DMS114 treated with DMSO at 0.1 percent for 48 hours (cell line): ENCODE measurements around the gene PRKCZ.

Experiments
- DNase-seq: peaks from one replicate; lab custom pipeline; 2025; ENCODE audit not compliant: unreplicated experiment; lab: John Stamatoyannopoulos, UW

PRKCZ gene

DNA sequence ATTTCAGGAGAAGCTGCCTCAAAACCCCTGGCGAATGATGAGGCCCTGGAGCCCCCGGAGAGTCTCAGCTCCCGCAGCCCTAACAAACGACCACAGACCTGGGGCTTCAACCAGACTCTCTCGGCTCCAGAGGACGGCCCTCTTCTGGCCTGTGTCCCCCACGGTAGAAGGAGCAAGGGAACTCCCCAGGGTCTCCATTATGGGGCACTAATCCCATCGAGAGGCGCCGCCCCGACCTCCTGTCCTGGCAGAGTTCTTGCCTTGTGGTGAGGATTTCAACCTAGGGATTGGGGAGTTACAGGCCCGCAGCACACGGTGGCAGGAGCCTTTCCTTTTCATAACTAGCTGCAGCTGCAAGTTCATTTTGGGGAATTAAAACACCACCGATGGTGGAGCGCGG is 138.1 kb downstream of the PRKCZ start:
- DNase-seq, result no peak

DNA sequence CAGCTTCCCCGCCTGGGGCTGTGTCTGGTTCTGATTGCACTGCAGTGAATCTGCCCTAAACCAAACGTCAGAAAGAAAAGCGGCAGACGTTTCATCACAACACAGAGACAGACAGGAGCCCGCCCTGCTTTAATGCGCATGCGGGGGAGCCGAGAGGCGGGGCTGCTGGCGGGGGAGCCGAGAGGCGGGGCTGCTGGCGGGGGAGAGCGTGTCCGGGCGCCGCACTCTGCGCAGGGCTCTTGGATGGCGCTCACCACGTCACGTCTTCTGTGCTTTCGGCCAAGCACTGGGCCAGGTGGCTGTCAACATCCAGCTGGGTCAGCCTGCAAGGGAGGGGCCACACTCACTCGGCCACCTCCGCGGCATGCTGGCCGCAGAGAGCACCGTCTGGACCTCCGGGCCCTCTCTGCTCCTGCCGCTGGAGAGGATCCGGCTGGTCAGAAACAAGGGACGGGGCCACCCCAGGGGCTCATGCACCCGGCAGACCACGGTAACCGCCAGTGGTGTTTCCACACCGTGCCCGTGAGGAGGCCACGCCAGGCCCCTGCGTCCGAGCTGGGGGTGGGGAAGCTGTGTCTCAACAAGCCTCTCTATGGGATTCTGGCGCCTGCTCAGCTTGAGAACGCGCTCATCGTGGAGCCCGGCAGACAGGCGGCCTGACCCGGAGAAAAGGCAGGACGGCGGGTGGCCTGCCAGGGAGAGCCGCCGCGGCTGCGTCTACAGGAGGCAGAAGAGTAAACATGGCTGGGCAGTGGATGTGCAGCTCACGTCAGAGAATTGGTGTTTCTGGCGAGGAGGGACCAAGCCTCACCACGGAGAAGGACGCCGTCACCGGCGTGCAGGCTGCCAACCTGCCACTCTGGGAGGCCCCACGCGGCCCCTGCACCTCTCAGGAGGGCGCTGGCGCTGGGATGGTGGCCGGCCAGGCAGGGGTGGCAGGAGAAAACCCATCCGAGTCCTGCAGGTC is 139.5 kb downstream of the PRKCZ start:
- peak; percentile 32 for DNase-seq

DNA sequence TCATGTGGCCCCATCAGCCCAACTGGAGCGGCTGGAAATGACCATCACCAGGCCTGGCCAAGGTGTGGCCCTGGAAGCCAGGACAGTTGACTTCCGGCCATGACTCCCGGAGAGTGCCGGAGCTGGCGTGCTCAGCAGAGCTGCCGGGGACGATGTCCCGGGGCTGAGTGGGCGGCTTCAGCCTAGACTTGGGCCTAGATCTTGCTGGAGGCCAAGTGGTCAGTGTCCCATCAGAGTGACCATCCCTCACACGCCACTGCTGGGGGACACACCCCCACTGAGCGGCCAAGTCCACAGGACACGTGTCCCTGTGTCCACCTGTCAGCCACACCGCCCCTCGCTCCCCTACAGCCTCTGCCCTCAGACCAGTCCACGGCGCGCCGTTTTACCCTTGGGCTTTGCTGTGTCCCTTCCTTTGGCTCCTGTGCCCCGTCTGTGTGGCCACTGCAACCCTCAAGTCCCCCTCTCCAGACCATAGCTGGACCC is 140.3 kb downstream of the PRKCZ start:
- DNase-seq, result no peak

DNA sequence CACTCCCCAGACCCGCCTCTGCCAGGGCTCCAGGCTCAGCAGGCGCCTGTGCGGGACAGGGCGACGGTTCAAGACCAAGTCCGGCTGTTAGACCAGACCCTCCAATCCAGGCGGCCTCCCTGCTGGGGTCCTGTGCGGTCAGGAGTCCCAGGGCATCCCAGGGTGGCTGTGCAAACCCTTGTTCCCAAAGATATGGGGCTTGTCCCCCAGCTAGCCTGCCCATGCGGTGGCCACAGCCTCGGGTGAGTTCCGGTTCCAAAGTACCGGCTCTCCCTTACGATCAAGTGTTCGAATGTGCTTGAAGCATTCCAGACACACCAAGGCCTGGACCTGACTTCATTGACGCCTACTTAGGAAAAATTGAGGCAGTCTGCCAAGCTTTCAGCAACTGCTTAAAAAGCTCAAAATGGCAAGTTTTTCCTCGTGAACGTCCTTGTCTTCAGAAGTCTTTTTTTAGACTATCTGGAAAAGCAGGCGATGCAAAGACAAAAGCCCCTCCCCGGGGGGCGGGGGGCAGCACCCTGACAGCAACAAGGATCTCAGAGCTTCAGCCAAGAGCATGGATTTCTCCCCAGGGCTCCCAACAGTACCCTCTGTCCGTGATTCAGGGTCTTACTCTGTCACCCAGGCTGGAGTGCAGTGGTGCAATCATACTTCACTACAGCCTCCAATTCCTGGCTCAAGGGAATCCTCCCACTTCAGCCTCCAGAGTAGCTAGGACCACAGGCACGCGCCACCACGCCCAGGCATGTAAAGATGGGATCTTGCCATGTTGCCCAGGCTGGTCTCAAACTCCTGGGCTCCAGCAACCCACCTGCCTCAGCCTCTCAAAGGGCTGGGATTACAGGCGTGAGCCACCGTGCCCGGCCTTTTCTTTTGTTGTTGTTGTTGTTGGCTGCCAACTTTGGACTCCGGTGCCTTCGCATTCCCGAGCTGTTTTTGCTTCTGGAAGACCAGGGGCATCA is 142.1 kb downstream of the PRKCZ start:
- DNase-seq, result no peak

- no peak for DNase-seq
Observed at GRCh38 chr1:2193514-2194281, 143.5 kb downstream of the PRKCZ start.

DNA sequence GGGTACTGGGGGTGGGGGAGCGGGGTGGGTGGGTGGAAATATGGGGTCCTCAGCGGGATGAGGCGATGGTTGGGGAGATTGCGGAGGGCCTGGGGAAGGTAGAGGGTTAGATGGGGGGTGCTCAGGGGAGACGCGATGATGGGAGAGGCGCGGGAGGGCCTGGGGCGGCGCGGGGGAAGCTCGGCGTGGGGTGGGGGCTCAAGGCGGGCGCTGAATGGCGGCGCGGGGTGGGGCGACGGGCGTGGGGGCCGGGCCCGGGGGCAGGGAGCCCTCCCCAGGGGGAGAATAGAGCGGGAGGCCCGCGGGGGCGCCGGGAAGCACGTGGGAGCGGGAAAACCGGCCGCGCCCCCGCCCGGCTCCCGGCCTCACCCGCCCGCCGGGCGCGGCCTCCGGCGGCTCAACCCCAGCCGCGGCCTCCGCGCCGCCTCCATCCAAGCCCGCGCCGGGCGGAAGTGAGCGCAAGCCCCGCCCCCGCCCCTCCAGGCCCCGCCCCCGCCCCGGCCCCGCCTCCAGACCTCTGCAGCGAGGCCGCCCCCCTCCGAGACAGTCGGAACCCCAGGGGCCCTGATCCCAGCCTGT is 144.2 kb downstream of the PRKCZ start, which contains the start of gene FAAP20:
TSS of gene FAAP20 (minus strand) at position 454 of the 579 bp plus-strand sequence. CDS start at position 431, 23 bp downstream.
- DNase-seq, result no peak

DNA sequence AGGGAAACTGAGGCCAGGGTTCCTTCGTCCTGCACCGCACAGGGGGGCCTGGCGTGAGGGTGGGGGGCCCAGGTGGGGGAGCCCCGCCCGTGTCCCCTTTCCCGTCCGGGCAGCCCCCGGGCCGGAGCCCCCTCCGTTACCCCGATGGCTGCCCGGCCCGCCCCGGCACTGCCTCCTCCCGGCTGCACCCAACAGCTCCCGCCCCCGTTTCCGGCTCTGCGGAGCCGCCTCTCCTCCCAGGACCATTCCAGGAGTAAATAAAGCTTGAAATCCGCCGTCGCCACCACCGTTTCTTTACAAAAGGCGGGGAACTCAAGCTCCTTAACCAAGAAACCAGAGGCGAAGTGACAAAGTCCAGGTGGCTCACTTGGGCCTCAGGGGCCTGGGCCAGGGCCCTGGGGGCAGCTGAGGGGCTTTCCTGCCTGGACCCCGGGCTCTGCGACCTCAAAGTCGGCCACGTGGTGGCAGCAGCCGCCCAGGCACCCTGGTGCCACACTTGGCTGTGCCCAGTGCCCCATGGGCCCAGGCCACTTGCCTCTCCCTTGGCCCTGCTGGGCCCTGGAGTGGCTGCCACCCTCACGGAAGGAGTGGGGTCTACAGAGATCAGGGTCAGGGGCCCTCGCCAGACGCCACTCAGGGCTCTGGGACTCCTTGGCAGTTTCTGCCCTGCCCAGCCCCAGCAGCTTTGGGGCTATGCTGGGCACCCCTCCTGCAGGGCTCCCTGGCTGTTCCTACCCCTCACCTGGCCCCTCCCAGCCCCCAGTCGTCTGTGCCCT is 144.9 kb downstream of the PRKCZ start:
- DNase-seq, result peak; percentile 47

DNA sequence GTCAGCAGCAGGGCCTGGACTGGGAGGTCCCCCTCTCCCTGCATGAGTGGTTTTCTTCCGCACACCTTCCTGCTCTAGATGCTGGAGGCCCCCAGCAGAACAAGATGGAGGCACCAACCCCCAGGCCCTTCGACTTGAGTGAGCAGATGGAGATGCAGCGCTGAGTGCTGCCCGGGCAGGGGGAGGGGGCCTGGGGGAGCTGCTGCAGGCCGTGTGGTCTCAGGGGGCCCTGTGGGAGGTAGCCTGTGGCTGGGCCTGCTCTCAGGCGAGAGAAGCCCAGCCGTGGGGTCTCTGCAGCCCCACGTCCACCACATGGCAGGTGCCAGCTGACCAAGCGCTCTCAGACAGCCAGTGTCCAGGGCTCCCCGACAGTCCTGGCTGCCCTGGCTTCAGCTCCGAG is 145.6 kb downstream of the PRKCZ start:
- DNase-seq, result no peak

GRCh38 chr1:2196901-2197638 is 146.9 kb downstream of the PRKCZ start:
- DNase-seq, result no peak

DNA sequence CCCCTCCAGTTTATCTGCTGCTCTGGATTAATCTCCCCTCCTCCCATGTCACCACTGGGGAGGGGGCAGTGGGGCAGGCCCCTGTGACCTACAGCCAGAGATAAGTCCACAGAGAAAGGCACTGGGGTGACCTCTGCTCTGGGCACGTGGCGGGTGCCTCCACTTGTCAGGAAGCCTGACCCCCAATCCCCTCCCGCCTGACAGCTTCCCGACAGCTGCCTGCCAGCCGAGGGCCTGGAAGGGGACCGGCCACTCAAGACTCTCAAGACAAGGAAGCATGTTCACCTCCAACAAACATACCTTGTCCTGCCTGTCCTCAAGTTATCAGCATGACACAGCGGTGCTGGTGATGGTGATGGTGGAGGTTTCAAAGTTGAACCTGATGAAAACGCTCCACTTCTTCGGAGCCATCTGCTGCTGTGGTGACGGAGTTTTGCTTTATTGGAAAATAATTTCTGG is 147.5 kb downstream of the PRKCZ start:
- DNase-seq, result no peak

GRCh38 chr1:2198571-2198970 is 148.4 kb downstream of the PRKCZ start:
- DNase-seq, result no peak

- no peak for DNase-seq
Observed at GRCh38 chr1:2199042-2199810, 149.0 kb downstream of the PRKCZ start.

DNA sequence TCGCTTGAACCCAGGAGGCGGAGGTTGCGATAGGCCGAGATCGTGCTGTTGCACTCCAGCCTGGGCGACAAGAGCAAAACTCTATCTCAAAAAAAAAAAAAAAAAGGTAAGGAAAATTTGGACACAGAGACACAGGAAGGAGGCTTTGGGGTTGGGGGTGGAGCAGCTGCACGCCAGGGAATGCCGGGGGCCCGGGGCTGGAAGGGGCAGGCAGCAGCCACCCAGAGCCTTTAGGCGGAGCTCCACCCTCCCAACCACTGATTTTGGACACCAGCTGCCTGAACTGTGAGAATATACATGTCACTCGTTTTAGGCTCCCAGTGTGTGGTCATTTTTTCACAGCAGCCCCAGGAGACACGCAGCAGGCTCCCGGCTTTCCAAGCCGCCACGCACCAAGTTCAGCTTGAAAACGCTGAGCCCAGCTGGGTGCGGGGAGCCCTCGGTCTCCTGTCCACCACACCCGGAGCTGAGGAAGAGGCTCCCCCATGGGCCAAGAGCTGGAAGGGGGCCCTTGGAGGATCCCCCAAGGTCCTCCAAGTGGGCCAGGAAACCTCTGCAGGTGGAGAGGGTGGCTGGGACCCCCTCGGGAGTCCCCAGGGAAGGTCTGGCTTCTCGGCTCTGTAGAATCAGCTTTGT is 150.2 kb downstream of the PRKCZ start:
- no peak for DNase-seq

- DNase-seq, result no peak
Observed at GRCh38 chr1:2201062-2201461, 150.9 kb downstream of the PRKCZ start.

DNA sequence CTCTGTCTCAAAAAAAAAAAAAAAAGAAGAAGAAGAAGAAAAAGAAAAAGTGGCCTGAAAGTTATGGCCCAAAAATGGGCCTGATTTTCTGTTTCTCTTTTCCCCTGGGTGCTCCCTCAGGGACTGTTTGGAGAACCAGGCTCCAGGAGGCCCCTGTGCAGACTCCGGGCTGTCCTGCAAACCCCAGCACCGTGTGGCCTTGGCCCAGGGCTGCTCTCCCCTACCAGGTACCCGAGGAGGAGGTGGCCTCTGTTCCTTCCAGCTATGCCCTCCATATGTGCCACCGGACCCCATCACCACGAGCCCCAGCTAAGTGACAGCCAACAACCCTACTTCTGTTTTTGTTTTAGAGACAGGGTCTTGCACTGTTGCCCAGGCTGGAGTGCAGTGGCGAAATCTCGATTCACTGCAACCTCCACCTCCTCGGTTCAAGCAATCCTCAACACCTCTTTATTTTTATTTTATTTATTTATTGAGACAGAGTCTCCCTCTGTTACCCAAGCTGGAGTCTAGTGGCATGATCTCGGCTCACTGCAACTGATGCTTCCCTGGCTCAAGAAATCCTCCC is 151.9 kb downstream of the PRKCZ start:
- no peak for DNase-seq

GRCh38 chr1:2202843-2203601 is 152.8 kb downstream of the PRKCZ start:
- no peak for DNase-seq
